GM23338 (cell line): ENCODE measurements around the gene GOLGB1.

Source experiments
- CREB1 ChIP-seq: fragments of 250-450 bp; sonication (Bioruptor Pico); IDR thresholded peaks from 2 replicates; pipeline ENCODE4 v1.5.0; 2020; ENCODE audit warnings: low read depth, mild to moderate bottlenecking, moderate library complexity
- CTCF ChIP-seq, 2 experiments: fragments of 200-600 bp in 1 of 2; sonication (generic) in 1 of 2; conservative IDR thresholded peaks; 2 replicates each; pipeline versions ENCODE4 v1.5.1 to v1.6.1; 2016 to 2017; ENCODE audit warnings: antibody characterized with exemption in 2 of 2, low read depth in 2 of 2, mild to moderate bottlenecking in 2 of 2, moderate library complexity in 1 of 2
- ETS1 ChIP-seq: IDR thresholded peaks from 2 replicates; pipeline ENCODE4 v1.6.1; 2016; ENCODE audit warnings: antibody characterized with exemption
- EZH2 ChIP-seq: fragments of 200-600 bp; sonication (generic); IDR thresholded peaks from one replicate; pipeline ENCODE4 v1.8.0; 2017; ENCODE audit warnings: antibody characterized with exemption, mild to moderate bottlenecking, low read depth; ENCODE audit not compliant: unreplicated experiment
- EZH2phosphoT487 ChIP-seq: fragments of 200-600 bp; sonication (generic); IDR thresholded peaks from one replicate; pipeline ENCODE4 v1.8.1; 2018; ENCODE audit warnings: antibody characterized with exemption; ENCODE audit not compliant: unreplicated experiment
- JUNB ChIP-seq: IDR thresholded peaks from one replicate; pipeline ENCODE4 v1.6.1; 2016; ENCODE audit warnings: antibody characterized with exemption; ENCODE audit not compliant: unreplicated experiment
- NANOG ChIP-seq: IDR thresholded peaks from 2 replicates; pipeline ENCODE4 v1.6.1; 2016; ENCODE audit warnings: antibody characterized with exemption, borderline replicate concordance
- POLR2AphosphoS5 ChIP-seq: IDR thresholded peaks from 2 replicates; pipeline ENCODE4 v1.6.1; 2016; ENCODE audit warnings: antibody characterized with exemption, low read depth
- REST ChIP-seq: IDR thresholded peaks from one replicate; pipeline ENCODE4 v1.6.1; 2018; ENCODE audit warnings: antibody characterized with exemption; ENCODE audit not compliant: unreplicated experiment
- STAT1 ChIP-seq: IDR thresholded peaks from one replicate; pipeline ENCODE4 v1.6.1; 2016; ENCODE audit warnings: antibody characterized with exemption; ENCODE audit not compliant: unreplicated experiment
- ZNF114 ChIP-seq: fragments of 250-450 bp; sonication (Bioruptor Pico); IDR thresholded peaks from 2 replicates; pipeline ENCODE4 v1.5.0; 2020; ENCODE audit warnings: mild to moderate bottlenecking, moderate library complexity
- ZNF331 ChIP-seq: fragments of 250-450 bp; sonication (Bioruptor Pico); IDR thresholded peaks from 2 replicates; pipeline ENCODE4 v1.5.0; 2020; ENCODE audit warnings: low read depth, mild to moderate bottlenecking, moderate library complexity
- TF ChIP-seq, protein P1 (sequence below): fragments of 250-450 bp; sonication (Bioruptor Pico); IDR thresholded peaks from 2 replicates; pipeline ENCODE4 v1.5.0; 2020; ENCODE audit warnings: mild to moderate bottlenecking, moderate library complexity

- TF ChIP-seq CTCF (conservative IDR thresholded peaks at IDR 0.05; ENCODE audit: low read depth in 2 of 2), result no peak
- no peak for TF ChIP-seq POLR2AphosphoS5
- no peak for TF ChIP-seq EZH2phosphoT487
- no peak for TF ChIP-seq REST
- TF ChIP-seq EZH2, result no peak
- no peak for TF ChIP-seq JUNB
- no peak for TF ChIP-seq CREB1 (CRISPR knock-in tag)
- TF ChIP-seq STAT1, result no peak
- TF ChIP-seq ZNF331 (CRISPR knock-in tag), result no peak
- no peak for TF ChIP-seq ETS1
- no peak for TF ChIP-seq ZNF114 (CRISPR knock-in tag)
- TF ChIP-seq, protein P1, sequence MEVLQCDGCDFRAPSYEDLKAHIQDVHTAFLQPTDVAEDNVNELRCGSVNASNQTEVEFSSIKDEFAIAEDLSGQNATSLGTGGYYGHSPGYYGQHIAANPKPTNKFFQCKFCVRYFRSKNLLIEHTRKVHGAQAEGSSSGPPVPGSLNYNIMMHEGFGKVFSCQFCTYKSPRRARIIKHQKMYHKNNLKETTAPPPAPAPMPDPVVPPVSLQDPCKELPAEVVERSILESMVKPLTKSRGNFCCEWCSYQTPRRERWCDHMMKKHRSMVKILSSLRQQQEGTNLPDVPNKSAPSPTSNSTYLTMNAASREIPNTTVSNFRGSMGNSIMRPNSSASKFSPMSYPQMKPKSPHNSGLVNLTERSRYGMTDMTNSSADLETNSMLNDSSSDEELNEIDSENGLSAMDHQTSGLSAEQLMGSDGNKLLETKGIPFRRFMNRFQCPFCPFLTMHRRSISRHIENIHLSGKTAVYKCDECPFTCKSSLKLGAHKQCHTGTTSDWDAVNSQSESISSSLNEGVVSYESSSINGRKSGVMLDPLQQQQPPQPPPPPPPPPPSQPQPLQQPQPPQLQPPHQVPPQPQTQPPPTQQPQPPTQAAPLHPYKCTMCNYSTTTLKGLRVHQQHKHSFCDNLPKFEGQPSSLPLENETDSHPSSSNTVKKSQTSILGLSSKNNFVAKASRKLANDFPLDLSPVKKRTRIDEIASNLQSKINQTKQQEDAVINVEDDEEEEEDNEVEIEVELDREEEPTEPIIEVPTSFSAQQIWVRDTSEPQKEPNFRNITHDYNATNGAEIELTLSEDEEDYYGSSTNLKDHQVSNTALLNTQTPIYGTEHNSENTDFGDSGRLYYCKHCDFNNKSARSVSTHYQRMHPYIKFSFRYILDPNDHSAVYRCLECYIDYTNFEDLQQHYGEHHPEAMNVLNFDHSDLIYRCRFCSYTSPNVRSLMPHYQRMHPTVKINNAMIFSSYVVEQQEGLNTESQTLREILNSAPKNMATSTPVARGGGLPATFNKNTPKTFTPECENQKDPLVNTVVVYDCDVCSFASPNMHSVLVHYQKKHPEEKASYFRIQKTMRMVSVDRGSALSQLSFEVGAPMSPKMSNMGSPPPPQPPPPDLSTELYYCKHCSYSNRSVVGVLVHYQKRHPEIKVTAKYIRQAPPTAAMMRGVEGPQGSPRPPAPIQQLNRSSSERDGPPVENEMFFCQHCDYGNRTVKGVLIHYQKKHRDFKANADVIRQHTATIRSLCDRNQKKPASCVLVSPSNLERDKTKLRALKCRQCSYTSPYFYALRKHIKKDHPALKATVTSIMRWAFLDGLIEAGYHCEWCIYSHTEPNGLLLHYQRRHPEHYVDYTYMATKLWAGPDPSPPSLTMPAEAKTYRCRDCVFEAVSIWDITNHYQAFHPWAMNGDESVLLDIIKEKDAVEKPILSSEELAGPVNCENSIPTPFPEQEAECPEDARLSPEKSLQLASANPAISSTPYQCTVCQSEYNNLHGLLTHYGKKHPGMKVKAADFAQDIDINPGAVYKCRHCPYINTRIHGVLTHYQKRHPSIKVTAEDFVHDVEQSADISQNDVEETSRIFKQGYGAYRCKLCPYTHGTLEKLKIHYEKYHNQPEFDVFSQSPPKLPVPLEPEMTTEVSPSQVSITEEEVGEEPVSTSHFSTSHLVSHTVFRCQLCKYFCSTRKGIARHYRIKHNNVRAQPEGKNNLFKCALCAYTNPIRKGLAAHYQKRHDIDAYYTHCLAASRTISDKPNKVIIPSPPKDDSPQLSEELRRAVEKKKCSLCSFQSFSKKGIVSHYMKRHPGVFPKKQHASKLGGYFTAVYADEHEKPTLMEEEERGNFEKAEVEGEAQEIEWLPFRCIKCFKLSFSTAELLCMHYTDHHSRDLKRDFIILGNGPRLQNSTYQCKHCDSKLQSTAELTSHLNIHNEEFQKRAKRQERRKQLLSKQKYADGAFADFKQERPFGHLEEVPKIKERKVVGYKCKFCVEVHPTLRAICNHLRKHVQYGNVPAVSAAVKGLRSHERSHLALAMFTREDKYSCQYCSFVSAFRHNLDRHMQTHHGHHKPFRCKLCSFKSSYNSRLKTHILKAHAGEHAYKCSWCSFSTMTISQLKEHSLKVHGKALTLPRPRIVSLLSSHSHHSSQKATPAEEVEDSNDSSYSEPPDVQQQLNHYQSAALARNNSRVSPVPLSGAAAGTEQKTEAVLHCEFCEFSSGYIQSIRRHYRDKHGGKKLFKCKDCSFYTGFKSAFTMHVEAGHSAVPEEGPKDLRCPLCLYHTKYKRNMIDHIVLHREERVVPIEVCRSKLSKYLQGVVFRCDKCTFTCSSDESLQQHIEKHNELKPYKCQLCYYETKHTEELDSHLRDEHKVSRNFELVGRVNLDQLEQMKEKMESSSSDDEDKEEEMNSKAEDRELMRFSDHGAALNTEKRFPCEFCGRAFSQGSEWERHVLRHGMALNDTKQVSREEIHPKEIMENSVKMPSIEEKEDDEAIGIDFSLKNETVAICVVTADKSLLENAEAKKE (CRISPR knock-in tag), result no peak
- no peak for TF ChIP-seq NANOG
These were observed 9.3 kb upstream of the GOLGB1 start for GRCh38 chr3:121758727-121759450.
